ENCODE measurements around the gene ALK.

Gene ALK

GRCh38 chr2:29304399-29305060 is 616.9 kb downstream of the ALK start:
- no peak for TF ChIP-seq CTCF (IDR thresholded peaks at IDR 0.05; ENCODE audit: low read depth, low read length)
- DNase-seq (ENCODE audit: extremely low read depth, low read depth): no peak

GRCh38 chr2:29296585-29296984 is 624.8 kb downstream of the ALK start:
- no peak for DNase-seq (ENCODE audit: extremely low read depth, low read depth)
- no peak for TF ChIP-seq CTCF (IDR thresholded peaks at IDR 0.05; ENCODE audit: low read depth, low read length)

- no peak for DNase-seq (ENCODE audit: extremely low read depth, low read depth)
- TF ChIP-seq CTCF (IDR thresholded peaks at IDR 0.05; ENCODE audit: low read depth, low read length): peak; percentile 62
Measured at GRCh38 chr2:29295845-29296244, 625.5 kb downstream of the ALK start.

GRCh38 chr2:29293830-29294438 is 627.5 kb downstream of the ALK start:
- DNase-seq (ENCODE audit: extremely low read depth, low read depth): no peak
- TF ChIP-seq CTCF (IDR thresholded peaks at IDR 0.05; ENCODE audit: low read depth, low read length): no peak

- DNase-seq (ENCODE audit: extremely low read depth, low read depth): no peak
- no peak for TF ChIP-seq CTCF (IDR thresholded peaks at IDR 0.05; ENCODE audit: low read depth, low read length)
Measured at GRCh38 chr2:29290293-29291047, 630.9 kb downstream of the ALK start.

GRCh38 chr2:29284671-29285070 is 636.7 kb downstream of the ALK start:
- DNase-seq (ENCODE audit: extremely low read depth, low read depth): no peak
- TF ChIP-seq CTCF (IDR thresholded peaks at IDR 0.05; ENCODE audit: low read depth, low read length): no peak

GRCh38 chr2:29281916-29282247 is 639.5 kb downstream of the ALK start:
- no peak for DNase-seq (ENCODE audit: extremely low read depth, low read depth)
- no peak for TF ChIP-seq CTCF (IDR thresholded peaks at IDR 0.05; ENCODE audit: low read depth, low read length)

Measured in AG09319 (cell line).